Parathyroid adenoma (tissue), 2 donors: Measurements from ENCODE around the gene CALML3.

Experiments
- H2AFZ ChIP-seq: fragments of 300-600 bp; sonication (generic); one replicate; pipeline ENCODE4 v1.7.0; 2017; ENCODE audit warnings: antibody characterized with exemption, mild to moderate bottlenecking
- H3K27ac ChIP-seq: fragments of 300-600 bp; sonication (generic); one replicate; pipeline ENCODE4 v1.7.0; 2017
- H3K27me3 ChIP-seq: fragments of 300-600 bp; sonication (generic); one replicate; pipeline ENCODE4 v1.7.0; 2017; ENCODE audit warnings: low read length; ENCODE audit not compliant: control insufficient read depth, insufficient read depth
- H3K36me3 ChIP-seq: fragments of 300-600 bp; sonication (generic); one replicate; pipeline ENCODE4 v1.7.0; 2017; ENCODE audit warnings: low read length; ENCODE audit not compliant: control insufficient read depth, insufficient read depth
- H3K4me1 ChIP-seq: fragments of 300-600 bp; sonication (generic); one replicate; pipeline ENCODE4 v1.7.0; 2017; ENCODE audit warnings: control low read depth
- H3K4me2 ChIP-seq: fragments of 300-600 bp; sonication (generic); one replicate; pipeline ENCODE4 v1.7.0; 2017; ENCODE audit warnings: low read length
- H3K4me3 ChIP-seq: fragments of 300-600 bp; sonication (generic); one replicate; pipeline ENCODE4 v1.7.0; 2017; ENCODE audit warnings: low read depth, low read length
- H3K79me2 ChIP-seq: fragments of 300-600 bp; sonication (generic); one replicate; pipeline ENCODE4 v1.7.0; 2017; ENCODE audit warnings: control low read depth
- H3K9ac ChIP-seq: fragments of 300-600 bp; sonication (generic); one replicate; pipeline ENCODE4 v1.7.0; 2017; ENCODE audit warnings: mild to moderate bottlenecking
- H3K9me3 ChIP-seq: fragments of 300-600 bp; sonication (generic); one replicate; pipeline ENCODE4 v1.7.0; 2017; ENCODE audit warnings: low read length; ENCODE audit not compliant: control insufficient read depth
- TF ChIP-seq, protein P1 (sequence below): fragments of 300-600 bp; sonication (generic); IDR thresholded peaks from one replicate; pipeline ENCODE4 v1.7.0; 2017; ENCODE audit warnings: antibody characterized with exemption, mild to moderate bottlenecking
- donor health status: primary hyperparathyroidism.

The CALML3 gene

DNA sequence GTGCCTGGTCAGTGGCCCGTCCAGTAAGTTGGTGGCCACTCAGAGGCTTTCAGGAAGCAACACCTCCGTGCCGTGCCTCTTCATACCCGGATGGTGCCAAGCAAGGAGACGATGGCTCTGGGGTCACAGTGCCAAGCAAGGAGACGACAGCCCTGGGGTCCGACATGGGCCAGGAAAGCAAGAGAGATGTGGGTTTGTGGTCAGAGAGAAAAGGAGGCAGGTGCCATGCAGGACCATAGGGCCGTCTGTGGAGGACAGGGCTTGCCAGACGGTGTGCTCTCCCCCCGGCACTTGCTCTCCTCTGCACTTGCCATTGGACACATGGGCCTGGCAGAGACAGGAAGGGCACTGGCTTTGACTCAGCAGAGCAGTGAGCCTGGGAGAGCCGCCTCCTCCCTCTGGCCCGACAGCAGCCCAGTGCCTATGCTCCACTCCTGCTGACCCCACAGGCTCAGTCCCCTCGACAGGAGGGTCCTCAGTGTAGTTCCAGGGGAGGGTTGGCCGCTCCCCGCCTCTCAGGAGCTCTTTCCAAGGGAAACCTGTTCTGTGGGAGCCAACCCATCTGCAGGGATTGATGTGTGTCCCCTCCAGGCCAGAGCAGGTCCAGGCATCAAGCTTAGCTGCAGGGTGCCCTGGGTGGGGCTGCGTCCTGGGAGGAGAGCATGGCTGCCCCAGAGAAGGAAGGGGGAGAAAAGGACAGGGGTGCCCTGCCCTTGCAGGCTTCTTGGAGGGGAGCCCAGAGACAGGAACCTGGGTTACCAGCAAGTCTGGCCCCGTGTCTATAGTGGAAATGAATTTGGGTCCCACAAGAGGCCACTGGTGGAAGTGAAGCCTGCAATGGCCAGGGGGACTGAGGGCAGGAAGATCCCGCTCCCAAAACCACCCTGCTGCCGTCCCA, 17.8 kb upstream of the CALML3 start:
- no peaks in the 10 kb centered on the region for H3K27me3 ChIP-seq
- H2AFZ ChIP-seq, result no peak overlapping the region
- TF ChIP-seq, protein P1, sequence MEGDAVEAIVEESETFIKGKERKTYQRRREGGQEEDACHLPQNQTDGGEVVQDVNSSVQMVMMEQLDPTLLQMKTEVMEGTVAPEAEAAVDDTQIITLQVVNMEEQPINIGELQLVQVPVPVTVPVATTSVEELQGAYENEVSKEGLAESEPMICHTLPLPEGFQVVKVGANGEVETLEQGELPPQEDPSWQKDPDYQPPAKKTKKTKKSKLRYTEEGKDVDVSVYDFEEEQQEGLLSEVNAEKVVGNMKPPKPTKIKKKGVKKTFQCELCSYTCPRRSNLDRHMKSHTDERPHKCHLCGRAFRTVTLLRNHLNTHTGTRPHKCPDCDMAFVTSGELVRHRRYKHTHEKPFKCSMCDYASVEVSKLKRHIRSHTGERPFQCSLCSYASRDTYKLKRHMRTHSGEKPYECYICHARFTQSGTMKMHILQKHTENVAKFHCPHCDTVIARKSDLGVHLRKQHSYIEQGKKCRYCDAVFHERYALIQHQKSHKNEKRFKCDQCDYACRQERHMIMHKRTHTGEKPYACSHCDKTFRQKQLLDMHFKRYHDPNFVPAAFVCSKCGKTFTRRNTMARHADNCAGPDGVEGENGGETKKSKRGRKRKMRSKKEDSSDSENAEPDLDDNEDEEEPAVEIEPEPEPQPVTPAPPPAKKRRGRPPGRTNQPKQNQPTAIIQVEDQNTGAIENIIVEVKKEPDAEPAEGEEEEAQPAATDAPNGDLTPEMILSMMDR, result no peak
- H3K9ac ChIP-seq, result no peak overlapping the region
- H3K4me3 ChIP-seq, result no peak overlapping the region
- H3K36me3 ChIP-seq, result no peaks in the 10 kb centered on the region
- no peaks in the 10 kb centered on the region for H3K4me1 ChIP-seq
- no peaks in the 10 kb centered on the region for H3K79me2 ChIP-seq
- H3K27ac ChIP-seq, result no peak overlapping the region
- no peak overlapping the region for H3K4me2 ChIP-seq
- no peaks in the 10 kb centered on the region for H3K9me3 ChIP-seq

- H3K4me2 ChIP-seq, result no peak overlapping the region
- no peaks in the 10 kb centered on the region for H3K4me1 ChIP-seq
- TF ChIP-seq, protein P1, result no peak
- H3K9ac ChIP-seq, result no peak overlapping the region
- H3K4me3 ChIP-seq, result no peak overlapping the region
- H3K79me2 ChIP-seq, result no peaks in the 10 kb centered on the region
- no peak overlapping the region for H3K27ac ChIP-seq
- no peaks in the 10 kb centered on the region for H3K9me3 ChIP-seq
- H2AFZ ChIP-seq, result no peak overlapping the region
- no peaks in the 10 kb centered on the region for H3K36me3 ChIP-seq
- no peaks in the 10 kb centered on the region for H3K27me3 ChIP-seq
Measured at GRCh38 chr10:5507649-5508131, 17.1 kb upstream of the CALML3 start.

- no peak overlapping the region for H3K4me2 ChIP-seq
- H2AFZ ChIP-seq, result no peak overlapping the region
- no peaks in the 10 kb centered on the region for H3K36me3 ChIP-seq
- H3K9me3 ChIP-seq, result no peaks in the 10 kb centered on the region
- no peak overlapping the region for H3K4me3 ChIP-seq
- TF ChIP-seq, protein P1, result no peak
- no peak overlapping the region for H3K9ac ChIP-seq
- no peak overlapping the region for H3K27ac ChIP-seq
- H3K4me1 ChIP-seq, result no peaks in the 10 kb centered on the region
- H3K27me3 ChIP-seq, result no peaks in the 10 kb centered on the region
- H3K79me2 ChIP-seq, result no peaks in the 10 kb centered on the region
Measured at GRCh38 chr10:5508161-5508604, 16.6 kb upstream of the CALML3 start.

- TF ChIP-seq, protein P1, result no peak
- no peaks in the 10 kb centered on the region for H3K4me1 ChIP-seq
- no peak overlapping the region for H3K9ac ChIP-seq
- no peaks in the 10 kb centered on the region for H3K9me3 ChIP-seq
- H3K4me2 ChIP-seq, result no peak overlapping the region
- no peaks in the 10 kb centered on the region for H3K79me2 ChIP-seq
- H3K4me3 ChIP-seq, result no peak overlapping the region
- no peaks in the 10 kb centered on the region for H3K36me3 ChIP-seq
- H2AFZ ChIP-seq, result no peak overlapping the region
- H3K27ac ChIP-seq, result no peak overlapping the region
- no peaks in the 10 kb centered on the region for H3K27me3 ChIP-seq
Measured at GRCh38 chr10:5508786-5509185, 16.0 kb upstream of the CALML3 start.

- TF ChIP-seq, protein P1, result no peak
- no peaks in the 10 kb centered on the region for H3K79me2 ChIP-seq
- H3K27me3 ChIP-seq, result no peaks in the 10 kb centered on the region
- H3K36me3 ChIP-seq, result no peaks in the 10 kb centered on the region
- no peak overlapping the region for H3K9ac ChIP-seq
- no peaks in the 10 kb centered on the region for H3K9me3 ChIP-seq
- H3K4me1 ChIP-seq, result no peaks in the 10 kb centered on the region
- no peak overlapping the region for H3K4me2 ChIP-seq
- no peak overlapping the region for H2AFZ ChIP-seq
- H3K27ac ChIP-seq, result no peak overlapping the region
- H3K4me3 ChIP-seq, result no peak overlapping the region
Measured at GRCh38 chr10:5509236-5509635, 15.5 kb upstream of the CALML3 start.
